HG03521 (cell line): ENCODE data around the gene GPR32.
"Not testable (repeated sequence)": the region's sequence is repeated elsewhere in the genome, so short reads cannot be mapped to it uniquely, and the experiment has no call there.

Experiments
- ATAC-seq: cut with Tn5 transposase; IDR thresholded peaks from one replicate; pipeline ENCODE4 v1.9.1; 2021; ENCODE audit warnings: mild to moderate bottlenecking, moderate library complexity; ENCODE audit not compliant: unreplicated experiment

The GPR32 gene

DNA sequence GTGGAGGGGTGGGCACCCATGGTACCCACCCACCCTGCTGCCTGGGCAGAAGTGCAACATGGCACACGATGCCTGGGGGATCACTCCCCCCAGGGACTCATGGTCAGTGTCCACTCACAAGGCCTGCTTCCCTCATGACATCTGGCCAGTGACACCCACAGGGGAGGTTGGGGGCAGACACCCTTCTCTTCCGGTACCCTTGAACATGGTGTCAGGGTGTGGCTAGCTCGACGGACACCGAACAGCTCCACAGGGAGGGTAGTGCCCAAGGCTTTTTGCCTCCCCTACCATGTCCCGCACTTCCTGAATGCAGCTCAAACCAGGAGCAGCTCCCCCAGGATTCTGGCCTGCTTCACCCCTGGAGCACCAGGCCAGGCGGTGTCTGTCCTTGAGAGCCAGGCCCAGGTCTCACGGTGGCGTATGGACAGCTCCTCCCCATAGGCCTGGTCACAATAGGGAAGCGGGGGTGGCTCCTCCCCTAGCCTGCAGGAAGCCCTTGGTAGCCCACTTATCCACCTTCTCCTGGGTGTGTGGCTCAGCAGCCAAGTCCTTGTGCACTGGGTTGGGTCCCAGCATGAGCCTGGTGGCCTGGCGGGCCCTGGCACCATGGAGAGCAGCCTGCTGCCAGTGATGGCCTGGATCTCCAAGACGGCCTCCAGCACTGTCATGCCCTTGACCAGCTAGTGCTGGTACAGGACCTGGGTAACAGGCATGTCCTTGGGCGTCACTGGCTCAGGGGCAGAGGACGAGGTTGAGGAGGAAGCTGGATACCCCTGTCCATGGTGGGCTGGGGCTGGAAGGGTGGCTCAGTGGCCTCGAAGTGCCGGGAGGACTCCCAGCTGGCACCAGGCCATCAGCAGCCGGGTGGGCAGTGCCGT, 27.8 kb downstream of the GPR32 start:
- ATAC-seq, result no peak

DNA sequence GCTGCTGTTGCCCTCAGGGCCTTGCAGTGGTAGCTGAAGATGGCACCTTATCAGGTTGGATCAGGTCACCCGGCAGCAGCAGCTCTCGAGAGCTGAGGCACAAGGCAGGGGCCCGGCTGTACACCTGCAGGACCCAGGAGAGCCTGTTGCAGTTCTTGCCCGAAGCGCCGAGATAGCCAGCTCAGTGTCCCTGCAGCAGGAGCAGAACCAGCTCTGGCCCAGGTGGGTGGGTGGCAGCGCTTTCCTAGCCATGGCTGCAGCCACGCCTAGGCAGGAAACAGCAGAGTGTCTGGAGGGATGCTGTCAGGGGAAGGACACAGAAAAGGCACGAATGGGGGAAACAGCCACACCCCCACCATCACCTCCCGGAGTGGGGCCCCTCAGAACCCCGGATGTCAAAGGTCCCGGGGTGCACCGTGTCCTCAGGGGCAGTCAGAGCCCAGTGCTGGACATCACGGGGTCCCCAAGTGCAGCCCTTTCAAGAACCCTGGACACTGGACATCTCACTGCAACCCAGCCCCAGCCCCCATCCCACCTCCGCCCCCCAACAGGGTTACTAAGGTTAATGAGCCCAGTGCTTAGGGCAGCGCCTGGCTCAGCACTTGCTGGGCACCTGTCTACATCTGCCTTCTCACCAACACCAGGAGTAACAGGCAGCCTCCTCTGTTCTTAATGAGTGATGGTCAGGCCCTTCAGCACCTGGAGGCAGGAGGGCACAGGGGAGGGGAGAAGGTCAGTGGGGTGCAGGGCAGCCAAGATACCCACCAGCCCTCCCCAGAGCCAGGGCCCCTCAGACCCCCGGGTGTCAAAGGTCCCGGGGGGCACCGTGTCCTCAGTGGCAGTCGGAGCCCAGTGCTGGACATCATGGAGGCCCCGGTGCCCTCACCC, 28.6 kb downstream of the GPR32 start:
- ATAC-seq, result no peak

DNA sequence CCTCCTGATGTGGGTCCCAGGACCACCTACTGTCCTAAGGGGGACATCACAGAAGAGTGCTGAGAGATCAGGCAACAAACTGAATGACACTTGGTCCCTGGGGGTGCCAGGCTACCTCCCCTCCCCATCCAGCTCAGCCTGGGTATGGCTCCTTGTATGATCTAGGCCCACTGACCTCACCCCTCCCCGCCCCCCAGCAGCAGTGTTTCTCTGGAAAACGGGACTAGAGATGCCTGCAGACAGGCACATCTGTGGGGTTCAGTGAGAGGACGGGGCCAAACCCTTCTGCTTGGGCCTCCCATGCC, 29.2 kb downstream of the GPR32 start:
- ATAC-seq, result no peak

GRCh38 chr19:50801107-50801506, 30.8 kb downstream of the GPR32 start:
- no peak for ATAC-seq

GRCh38 chr19:50803633-50804419, 33.6 kb downstream of the GPR32 start:
- ATAC-seq, result no peak

DNA sequence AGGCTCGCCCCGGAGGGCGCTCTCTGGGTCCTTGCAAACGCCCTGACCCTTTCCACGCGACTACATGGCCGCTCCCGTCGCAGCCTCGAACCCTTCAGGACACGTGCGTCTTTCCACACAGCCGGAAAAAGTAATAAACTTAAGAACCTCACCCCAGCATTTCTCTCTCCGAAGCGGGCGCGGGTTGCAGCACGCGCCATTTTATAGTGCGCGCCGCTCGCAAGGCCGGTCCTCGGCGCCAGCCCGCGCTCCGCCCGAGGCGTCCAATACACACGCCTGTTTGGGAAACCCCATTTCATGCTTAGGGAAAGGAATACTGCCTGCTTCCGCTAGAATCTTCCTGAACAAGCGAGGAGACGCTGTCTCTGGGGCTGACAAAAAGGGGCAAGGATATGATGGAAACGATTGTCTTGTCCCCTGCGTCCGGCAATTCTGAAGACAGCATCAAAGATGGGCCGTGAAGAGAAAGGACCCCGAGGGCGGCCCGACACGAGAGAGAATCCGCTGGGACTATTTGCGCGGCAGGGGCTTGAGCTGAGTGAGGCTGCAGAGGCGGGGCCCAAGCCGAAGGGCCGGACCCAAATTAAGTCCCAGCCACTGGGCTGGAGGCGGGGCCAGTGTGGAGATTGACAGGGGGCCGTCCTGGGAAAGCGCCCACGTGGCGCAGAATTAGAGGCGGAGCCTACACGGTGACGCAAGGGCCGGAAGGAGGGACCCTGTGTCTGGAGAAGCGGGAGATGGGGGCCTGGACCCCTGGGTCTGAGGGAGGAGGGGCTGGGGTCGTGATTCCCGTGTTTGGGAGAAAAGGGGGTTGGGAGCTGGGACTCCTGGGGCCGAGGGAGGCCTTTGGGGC, 34.4 kb downstream of the GPR32 start:
- ATAC-seq, result peak; percentile 91

DNA sequence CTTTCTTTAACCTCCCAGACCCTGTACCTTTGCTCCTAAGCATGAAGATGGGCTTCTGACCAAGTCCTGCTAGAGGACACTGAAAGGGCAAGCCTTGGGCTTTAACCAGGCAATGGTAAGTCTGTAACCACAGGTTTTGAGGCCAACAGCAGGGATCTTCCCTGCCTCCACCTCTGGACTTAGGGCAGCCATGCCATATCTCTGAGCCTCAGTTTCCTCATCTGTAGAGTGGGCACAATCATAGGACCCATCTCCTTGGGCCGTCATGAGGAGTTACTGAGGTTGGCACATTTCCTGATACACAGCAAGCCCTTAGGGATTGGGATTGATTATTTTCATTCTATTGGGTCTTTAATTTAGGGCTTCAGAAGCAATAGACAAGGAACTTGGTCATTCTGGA, 38.6 kb downstream of the GPR32 start:
- ATAC-seq, result no peak

DNA sequence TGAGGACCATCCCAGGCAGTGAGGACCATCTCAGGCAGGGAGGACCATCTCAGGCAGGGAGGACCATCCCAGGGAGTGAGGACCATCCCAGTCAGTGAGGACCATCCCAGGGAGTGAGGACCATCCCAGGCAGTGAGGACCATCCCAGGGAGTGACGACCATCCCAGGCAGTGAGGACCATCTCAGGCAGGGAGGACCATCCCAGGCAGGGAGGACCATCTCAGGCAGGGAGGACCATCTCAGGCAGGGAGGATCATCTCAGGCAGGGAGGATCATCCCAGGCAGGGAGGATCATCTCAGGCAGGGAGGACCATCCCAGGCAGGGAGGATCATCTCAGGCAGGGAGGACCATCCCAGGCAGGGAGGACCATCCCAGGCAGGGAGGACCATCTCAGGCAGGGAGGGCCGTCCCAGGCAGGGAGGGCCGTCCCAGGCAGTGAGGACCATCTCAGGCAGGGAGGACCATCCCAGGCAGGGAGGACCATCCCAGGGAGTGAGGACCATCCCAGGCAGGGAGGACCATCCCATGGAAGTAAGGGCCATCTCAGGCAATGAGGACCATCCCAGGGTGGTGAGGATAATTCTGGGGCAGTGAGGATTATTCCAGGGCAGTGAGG, 41.5 kb downstream of the GPR32 start:
- ATAC-seq, result not testable (repeated sequence)

GRCh38 chr19:50812474-50812873, 42.2 kb downstream of the GPR32 start:
- ATAC-seq, result no peak

GRCh38 chr19:50814883-50815282, 44.6 kb downstream of the GPR32 start:
- no peak for ATAC-seq

DNA sequence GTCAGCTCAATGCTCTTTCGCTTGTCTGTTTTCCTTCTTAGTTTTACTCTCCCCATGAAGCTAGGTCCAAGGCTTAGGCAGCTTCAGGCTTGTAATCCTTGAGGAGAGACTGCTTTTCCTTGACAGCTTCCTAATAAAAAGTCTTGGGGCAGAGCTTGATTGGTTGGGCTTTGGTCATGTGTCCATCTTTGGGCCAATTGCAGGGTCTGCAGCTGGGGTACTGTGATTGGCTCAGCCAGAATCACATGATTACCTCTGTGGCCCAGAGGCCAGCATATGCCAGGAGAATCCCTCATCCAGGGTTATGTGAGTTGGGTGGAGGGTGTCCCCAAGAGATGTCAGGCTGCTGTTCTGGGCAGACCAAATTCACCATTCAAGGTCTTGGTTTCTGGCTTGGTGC, 45.2 kb downstream of the GPR32 start:
- no peak for ATAC-seq

DNA sequence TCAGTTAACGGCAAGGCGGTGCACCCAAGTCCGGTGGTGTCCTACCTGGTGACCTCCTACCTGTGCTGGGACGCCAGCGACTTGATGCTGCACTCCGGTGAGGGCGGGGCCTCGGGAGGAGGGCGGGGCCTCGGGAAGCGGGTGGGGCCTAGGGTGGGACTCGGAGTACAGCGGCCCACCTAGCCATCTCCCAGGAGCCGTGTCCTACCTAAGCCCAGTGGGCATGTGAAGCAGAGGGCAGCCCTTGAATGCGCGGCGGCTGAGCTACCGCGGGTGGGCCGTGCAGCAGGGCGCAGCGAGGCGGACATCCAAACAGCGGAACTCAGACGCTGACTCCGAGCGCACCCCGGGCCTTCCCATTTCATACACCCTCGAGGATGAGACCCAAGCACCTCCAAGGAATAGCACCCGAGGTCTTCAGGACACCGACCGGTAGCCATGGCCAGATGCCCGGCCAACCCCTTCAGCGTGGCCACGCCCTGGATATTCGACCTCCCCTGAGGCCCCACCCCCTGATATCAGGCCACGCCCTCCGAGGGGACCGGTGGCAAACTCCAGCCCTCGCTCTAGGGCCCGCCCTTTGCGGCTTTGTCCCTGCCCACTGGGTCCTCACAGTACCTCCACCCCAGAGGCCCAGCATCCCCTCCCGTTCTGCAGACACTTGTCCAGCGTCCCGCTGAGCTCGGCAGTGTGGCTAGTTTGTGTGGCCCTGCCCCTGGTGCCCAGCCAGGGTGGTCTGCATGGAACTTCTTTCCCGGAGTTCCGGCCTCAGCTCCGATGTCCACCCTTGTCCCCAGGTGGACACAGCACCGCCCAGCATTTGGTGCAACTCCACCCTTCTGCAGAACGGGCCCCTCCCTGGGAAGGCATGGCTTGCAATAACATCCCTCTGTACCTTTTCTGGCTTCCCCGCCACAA, 47.9 kb downstream of the GPR32 start:
- ATAC-seq, result peak; percentile 45

- ATAC-seq, result no peak
These were observed 48.7 kb downstream of the GPR32 start for GRCh38 chr19:50818859-50819472.

DNA sequence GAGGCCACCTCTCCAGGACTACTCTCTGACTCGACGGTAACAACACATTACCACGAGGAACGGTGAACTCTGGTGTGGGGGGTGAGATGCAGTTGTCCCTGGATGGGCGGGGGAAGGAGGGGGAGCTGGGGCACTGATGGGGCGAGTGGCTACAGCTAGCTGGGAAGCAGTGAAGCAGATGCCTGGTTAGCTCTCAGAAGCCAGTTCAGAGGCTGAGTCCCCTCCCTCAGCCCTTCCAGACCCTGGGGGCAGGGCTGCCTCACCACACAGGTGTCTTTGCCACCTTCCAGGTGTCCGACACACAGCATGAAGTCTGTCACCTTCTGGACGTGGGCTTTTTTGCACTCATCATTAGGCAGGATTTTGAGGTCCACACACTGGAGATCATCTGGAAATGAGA, 49.4 kb downstream of the GPR32 start:
- ATAC-seq, result no peak

- ATAC-seq, result no peak
These were observed 49.8 kb downstream of the GPR32 start for GRCh38 chr19:50820086-50820485.

GRCh38 chr19:50820549-50821247, 50.4 kb downstream of the GPR32 start:
- no peak for ATAC-seq

GRCh38 chr19:50821248-50821612, 51.0 kb downstream of the GPR32 start:
- no peak for ATAC-seq
